Trophoblast cell (in vitro differentiated cells and primary cell): ENCODE results near the gene CLIC3.

Experiments used
- DNase-seq, 2 donors: peaks; one replicate each; pipeline ENCODE4 v3.0.0-alpha.2; 2016
- H2AFZ ChIP-seq: 2 replicates; pipeline ENCODE4 v1.6.1; 2013; ENCODE audit warnings: low read length, moderate library complexity, mild to moderate bottlenecking; ENCODE audit not compliant: insufficient read depth, poor library complexity
- H2AK5ac ChIP-seq: 2 replicates; pipeline ENCODE4 v1.6.1; 2013; ENCODE audit warnings: mild to moderate bottlenecking, low read length
- H2BK120ac ChIP-seq: 2 replicates; pipeline ENCODE4 v1.6.1; 2013; ENCODE audit warnings: low read length, mild to moderate bottlenecking, moderate library complexity; ENCODE audit not compliant: insufficient read depth, poor library complexity
- H2BK12ac ChIP-seq: 2 replicates; pipeline ENCODE4 v1.6.1; 2013; ENCODE audit warnings: mild to moderate bottlenecking, low read length, moderate library complexity
- H2BK5ac ChIP-seq: 2 replicates; pipeline ENCODE4 v1.6.1; 2013; ENCODE audit warnings: low read length, low read depth, moderate library complexity, mild to moderate bottlenecking; ENCODE audit not compliant: poor library complexity
- H3K14ac ChIP-seq: 2 replicates; pipeline ENCODE4 v1.6.1; 2013; ENCODE audit warnings: mild to moderate bottlenecking, low read length
- H3K18ac ChIP-seq: 2 replicates; pipeline ENCODE4 v1.6.1; 2013; ENCODE audit warnings: mild to moderate bottlenecking, low read length
- H3K23ac ChIP-seq: 2 replicates; pipeline ENCODE4 v1.6.1; 2013; ENCODE audit warnings: low read length
- H3K27ac ChIP-seq: 2 replicates; pipeline ENCODE4 v1.5.1; 2013; ENCODE audit warnings: low read depth, mild to moderate bottlenecking, inconsistent platforms, low read length, moderate library complexity
- H3K27me3 ChIP-seq: 2 replicates; pipeline ENCODE4 v1.6.1; 2013; ENCODE audit warnings: inconsistent platforms, mild to moderate bottlenecking, low read length, moderate library complexity; ENCODE audit not compliant: insufficient read depth
- H3K36me3 ChIP-seq, 2 experiments: 1 replicate in 1 of 2; 2 replicates in 1 of 2; pipeline ENCODE4 v1.6.1; 2013; ENCODE audit warnings: low read length in 2 of 2, mild to moderate bottlenecking in 2 of 2, moderate library complexity in 1 of 2; ENCODE audit not compliant: insufficient read depth in 2 of 2, control insufficient read depth in 1 of 2
- H3K4ac ChIP-seq: 2 replicates; pipeline ENCODE4 v1.6.1; 2013; ENCODE audit warnings: low read depth, mild to moderate bottlenecking, low read length, moderate library complexity
- H3K4me1 ChIP-seq, 2 experiments: 1 replicate in 1 of 2; 2 replicates in 1 of 2; pipeline ENCODE4 v1.6.1; 2013; ENCODE audit warnings: low read length in 2 of 2, mild to moderate bottlenecking in 2 of 2, moderate library complexity in 1 of 2; ENCODE audit not compliant: insufficient read depth in 2 of 2, control insufficient read depth in 1 of 2
- H3K4me2 ChIP-seq: 2 replicates; pipeline ENCODE4 v1.6.1; 2013; ENCODE audit warnings: inconsistent platforms, mild to moderate bottlenecking, low read length, moderate library complexity
- H3K4me3 ChIP-seq: 2 replicates; pipeline ENCODE4 v1.5.1; 2013; ENCODE audit warnings: mild to moderate bottlenecking, low read depth, low read length, inconsistent platforms
- H3K79me1 ChIP-seq: one replicate; pipeline ENCODE4 v1.6.1; 2013; ENCODE audit warnings: low read length
- H3K79me2 ChIP-seq: 2 replicates; pipeline ENCODE4 v1.6.1; 2013; ENCODE audit warnings: low read length, mild to moderate bottlenecking; ENCODE audit not compliant: control insufficient read depth, insufficient read depth, poor library complexity
- H3K9ac ChIP-seq: 2 replicates; pipeline ENCODE4 v1.6.1; 2013; ENCODE audit warnings: mild to moderate bottlenecking, low read length
- H3K9me3 ChIP-seq: 2 replicates; pipeline ENCODE4 v1.6.1; 2013; ENCODE audit warnings: low read depth, mild to moderate bottlenecking, control low read depth, inconsistent platforms, low read length; ENCODE audit not compliant: insufficient read depth
- H4K12ac ChIP-seq: 2 replicates; pipeline ENCODE4 v1.6.1; 2013; ENCODE audit warnings: low read depth, mild to moderate bottlenecking, low read length, moderate library complexity
- H4K8ac ChIP-seq: 2 replicates; pipeline ENCODE4 v1.6.1; 2013; ENCODE audit warnings: low read depth, mild to moderate bottlenecking, low read length, moderate library complexity
- H4K91ac ChIP-seq: one replicate; pipeline ENCODE4 v1.6.1; 2013; ENCODE audit warnings: low read depth, mild to moderate bottlenecking, low read length, moderate library complexity
- WGBS: extraction: QIAGEN DNeasy Blood & Tissue Kit; methylation state at CpG from one replicate; pipeline ENCODE4 v1.1.7; 2013; ENCODE audit warnings: missing lambda C conversion rate; ENCODE audit not compliant: insufficient read length, insufficient coverage; ENCODE audit errors: extremely low coverage; 5-methylcytosine and 5-hydroxymethylcytosine counted together

Gene CLIC3

DNA sequence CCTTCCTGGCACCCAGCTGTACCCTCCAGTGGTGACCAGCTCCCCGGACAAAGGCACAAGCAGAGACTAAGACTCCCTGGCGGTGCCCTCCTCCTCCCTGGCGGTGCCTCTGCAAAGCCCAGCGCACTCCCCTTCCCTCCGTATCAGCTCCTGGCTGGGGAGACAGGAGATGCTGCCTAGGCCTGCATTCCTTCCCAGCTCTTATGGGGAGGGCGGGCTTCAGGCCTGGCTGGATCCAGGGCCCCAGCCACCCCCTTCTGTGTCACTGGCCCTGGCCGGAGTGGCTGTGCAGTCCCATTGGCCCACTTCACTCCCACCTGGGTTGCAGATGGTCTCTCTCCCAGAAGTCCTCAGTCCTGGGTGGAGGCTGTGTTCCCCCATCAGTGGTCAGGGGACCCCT lies 37.9 kb downstream of the CLIC3 start:
- Histone ChIP-seq H3K79me2 (no peaks in the 10 kb centered on the region), H3K4me1 (peaks cover 0 to 3% of the 10 kb centered on the region in 2 experiments), H3K18ac (no peak overlapping the region), H4K8ac (no peak overlapping the region), H3K27me3 (no peaks in the 10 kb centered on the region), H3K36me3 (no peaks in the 10 kb centered on the region), H3K4me2 (no peak overlapping the region), H3K9me3 (peaks cover 12% of the 10 kb centered on the region), H3K4ac (no peak overlapping the region), H3K79me1 (peaks cover 9% of the 10 kb centered on the region), H2AK5ac (no peak overlapping the region), H3K27ac (no peak overlapping the region), H3K4me3 (peak overlapping the region; percentile 6), H2BK5ac (no peak overlapping the region), H3K14ac (no peak overlapping the region), H2AFZ (no peak overlapping the region), H4K12ac (no peak overlapping the region), H3K23ac (no peak overlapping the region), H2BK120ac (no peak overlapping the region), H3K9ac (no peak overlapping the region), H4K91ac (no peak overlapping the region), H2BK12ac (no peak overlapping the region)
- WGBS = no CpG with 5 or more reads among the region's 7 CpGs
- no peak for DNase-seq

GRCh38 chr9:136957901-136958300 lies 38.5 kb downstream of the CLIC3 start:
- Histone ChIP-seq H4K8ac (no peak overlapping the region), H3K36me3 (no peaks in the 10 kb centered on the region), H3K27me3 (no peaks in the 10 kb centered on the region), H4K91ac (no peak overlapping the region), H2BK5ac (no peak overlapping the region), H2BK12ac (no peak overlapping the region), H3K14ac (no peak overlapping the region), H4K12ac (no peak overlapping the region), H3K79me1 (peaks cover 7% of the 10 kb centered on the region), H3K4ac (no peak overlapping the region), H3K23ac (no peak overlapping the region), H2AK5ac (no peak overlapping the region), H3K4me1 (peaks cover 0 to 3% of the 10 kb centered on the region in 2 experiments), H3K9me3 (peaks cover 12% of the 10 kb centered on the region), H2AFZ (no peak overlapping the region), H3K27ac (no peak overlapping the region), H3K4me3 (no peak overlapping the region), H2BK120ac (no peak overlapping the region), H3K9ac (no peak overlapping the region), H3K79me2 (no peaks in the 10 kb centered on the region), H3K18ac (no peak overlapping the region), H3K4me2 (no peak overlapping the region)
- no CpG with 5 or more reads among the region's 6 CpGs for WGBS
- DNase-seq = no peak

DNA sequence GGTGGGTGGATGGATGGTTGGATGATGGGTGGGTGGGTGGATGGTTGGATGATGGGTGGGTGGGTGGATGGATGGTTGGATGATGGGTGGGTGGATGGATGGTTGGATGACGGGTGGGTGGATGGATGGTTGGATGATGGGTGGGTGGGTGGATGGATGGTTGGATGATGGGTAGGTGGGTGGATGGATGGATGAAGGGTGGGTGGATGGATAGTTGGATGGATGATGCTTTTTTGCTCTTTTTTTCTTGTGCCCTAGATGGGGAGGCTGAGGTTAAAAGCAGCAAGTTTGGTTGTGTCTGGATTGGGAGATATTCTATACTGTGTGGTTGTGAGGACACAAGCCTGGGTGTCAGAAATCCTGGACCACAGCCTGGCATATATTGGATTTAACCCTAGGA lies 38.9 kb downstream of the CLIC3 start:
- DNase-seq = no peak
- Histone ChIP-seq H2AFZ (no peak overlapping the region), H3K9ac (no peak overlapping the region), H3K14ac (no peak overlapping the region), H3K4me2 (no peak overlapping the region), H3K36me3 (no peaks in the 10 kb centered on the region), H3K18ac (no peak overlapping the region), H3K4ac (no peak overlapping the region), H3K27ac (no peak overlapping the region), H4K91ac (no peak overlapping the region), H4K8ac (no peak overlapping the region), H3K27me3 (no peaks in the 10 kb centered on the region), H4K12ac (no peak overlapping the region), H2BK120ac (no peak overlapping the region), H3K79me1 (peaks cover 7% of the 10 kb centered on the region), H3K9me3 (peaks cover 10% of the 10 kb centered on the region), H2BK5ac (no peak overlapping the region), H2AK5ac (no peak overlapping the region), H2BK12ac (no peak overlapping the region), H3K23ac (no peak overlapping the region), H3K4me1 (peaks cover 0 to 3% of the 10 kb centered on the region in 2 experiments), H3K4me3 (no peak overlapping the region), H3K79me2 (no peaks in the 10 kb centered on the region)
- 100% methylated on average over 1 of the region's 1 CpG for WGBS

GRCh38 chr9:136956604-136957003 lies 39.8 kb downstream of the CLIC3 start:
- Histone ChIP-seq H3K9me3 (peaks cover 10% of the 10 kb centered on the region), H3K23ac (no peak overlapping the region), H3K79me1 (peaks cover 4% of the 10 kb centered on the region), H2BK12ac (no peak overlapping the region), H2BK120ac (no peak overlapping the region), H3K4ac (no peak overlapping the region), H3K9ac (no peak overlapping the region), H3K4me1 (peaks cover 0 to 3% of the 10 kb centered on the region in 2 experiments), H3K4me2 (no peak overlapping the region), H3K27me3 (no peaks in the 10 kb centered on the region), H3K4me3 (no peak overlapping the region), H2AFZ (no peak overlapping the region), H3K27ac (no peak overlapping the region), H4K8ac (no peak overlapping the region), H3K79me2 (no peaks in the 10 kb centered on the region), H2AK5ac (no peak overlapping the region), H2BK5ac (no peak overlapping the region), H3K18ac (no peak overlapping the region), H3K36me3 (no peaks in the 10 kb centered on the region), H3K14ac (no peak overlapping the region), H4K91ac (no peak overlapping the region), H4K12ac (no peak overlapping the region)
- no peak for DNase-seq
- 100% methylated on average over 2 of the region's 4 CpGs for WGBS
